NAMALWA (cell line): ENCODE measurements around the gene CREBRF.
"Not testable (repeated sequence)": the region's sequence is repeated elsewhere in the genome, so short reads cannot be mapped to it uniquely, and the experiment has no call there.

Experiments used
- DNase-seq: peaks from one replicate; pipeline ENCODE4 v3.0.0-alpha.2; 2015; ENCODE audit warnings: low spot score

The CREBRF gene

DNA sequence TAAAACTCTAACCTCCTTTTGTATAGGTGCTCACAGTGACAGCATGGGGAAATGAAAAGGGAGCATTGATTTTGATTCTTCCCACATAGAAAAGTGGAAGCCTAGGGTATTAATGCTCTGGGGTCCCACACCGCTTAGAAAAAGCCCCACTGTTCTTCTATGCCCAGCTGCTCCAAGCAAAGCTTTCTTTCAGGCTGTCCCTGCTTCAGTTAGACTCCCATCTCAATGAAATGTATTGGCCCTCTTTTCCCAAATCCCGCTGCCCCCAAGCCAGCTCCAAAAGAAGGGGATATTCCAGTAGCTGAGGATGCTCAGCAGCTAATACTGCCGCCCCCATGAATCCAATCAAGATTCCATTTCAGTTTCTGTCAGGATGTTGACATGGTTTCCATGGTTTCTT is 17.0 kb upstream of the CREBRF start:
- no peak for DNase-seq

GRCh38 chr5:173039964-173040363 is 16.2 kb upstream of the CREBRF start:
- DNase-seq, result no peak

DNA sequence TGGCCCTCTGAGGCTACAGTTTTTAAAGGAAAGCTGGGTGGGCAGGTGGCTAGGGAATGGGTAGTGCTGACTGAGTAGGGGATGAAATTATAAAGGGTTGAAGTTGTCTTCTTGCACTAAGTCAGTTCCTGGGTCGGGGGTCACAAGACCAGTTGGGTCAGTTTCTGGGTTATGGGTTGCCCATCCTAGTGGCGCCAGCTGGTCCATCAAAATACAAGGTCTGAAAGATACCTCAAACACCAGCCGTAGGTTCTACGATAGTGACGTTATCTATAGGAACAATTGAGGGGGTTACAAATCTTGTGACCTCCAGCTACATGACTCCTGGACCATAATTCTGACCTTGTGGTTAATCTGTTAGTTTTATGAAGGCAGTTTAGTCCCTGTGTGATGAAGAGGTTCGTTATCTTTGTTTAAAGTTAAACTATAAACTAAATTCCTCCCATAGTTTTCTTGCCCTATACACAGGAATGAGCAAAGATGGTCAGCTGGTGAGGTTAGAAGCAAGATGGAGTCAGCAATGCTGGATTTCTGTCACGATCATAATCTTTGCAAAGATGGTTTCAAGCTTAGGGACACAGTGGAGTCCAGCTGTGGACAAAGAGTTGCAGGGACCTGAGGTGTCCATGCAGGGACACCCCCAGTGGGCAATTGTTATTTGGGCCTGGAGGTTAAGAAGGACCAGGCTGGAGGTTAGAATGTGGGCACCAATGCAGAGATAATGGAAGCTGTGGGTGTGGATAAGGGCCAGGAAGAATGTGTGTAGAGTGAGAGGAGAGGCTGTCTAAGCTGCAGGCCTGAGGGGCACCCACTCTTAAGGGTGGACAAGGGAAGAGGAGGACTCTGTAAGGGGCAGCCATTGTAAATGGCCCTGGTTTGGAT is 14.0 kb upstream of the CREBRF start:
- DNase-seq, result no peak

- no peak for DNase-seq
Measured at GRCh38 chr5:173042763-173043107, 13.4 kb upstream of the CREBRF start.

- no peak for DNase-seq
Measured at GRCh38 chr5:173045474-173045873, 10.7 kb upstream of the CREBRF start.

DNA sequence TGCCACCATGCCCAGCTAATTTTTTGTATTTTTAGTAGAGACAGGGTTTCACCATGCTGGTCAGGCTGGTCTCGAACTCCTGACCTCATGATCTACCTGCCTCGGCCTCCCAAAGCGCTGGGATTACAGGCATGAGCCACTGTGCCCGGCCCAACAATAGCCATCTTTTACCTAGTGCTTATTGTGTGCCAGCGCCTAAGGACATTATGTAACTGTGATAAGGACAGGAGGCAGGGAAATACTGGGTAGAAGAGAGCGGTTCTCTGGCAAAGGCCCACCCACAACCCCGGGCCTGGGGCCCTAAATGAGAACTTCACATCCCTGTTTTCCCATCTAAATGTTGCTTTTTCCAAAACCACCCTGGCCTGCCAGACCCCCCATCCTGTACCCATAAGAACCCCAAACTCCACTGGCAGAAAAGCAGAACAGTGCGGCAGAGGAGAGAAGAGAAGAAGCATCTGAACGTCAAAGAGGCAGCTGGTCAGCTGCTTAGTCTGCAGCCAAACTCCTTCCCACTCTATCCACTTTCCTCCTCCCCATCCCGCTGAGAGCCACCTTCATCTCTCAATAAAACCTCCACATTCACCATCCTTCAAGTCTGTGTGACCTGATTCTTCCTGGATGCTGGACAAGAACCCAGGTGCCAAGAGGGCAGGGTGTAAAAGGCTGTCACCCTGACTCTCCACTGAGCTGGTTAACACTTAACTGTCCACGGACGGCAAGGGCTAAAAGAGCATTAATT is 8.9 kb upstream of the CREBRF start:
- not testable (repeated sequence) for DNase-seq

DNA sequence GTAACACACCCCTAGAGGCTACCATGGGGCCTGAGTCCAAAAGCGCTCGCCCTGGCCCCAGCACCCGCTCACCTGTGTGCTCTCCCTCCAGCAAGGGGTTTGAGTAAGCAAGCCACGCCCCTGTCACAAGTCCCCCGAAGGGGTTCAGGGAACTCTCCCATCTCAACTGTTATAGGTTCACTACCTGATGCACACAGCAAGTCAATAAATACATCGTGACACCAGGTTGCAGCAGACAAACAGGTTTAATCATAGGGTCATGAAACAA is 8.4 kb upstream of the CREBRF start:
- no peak for DNase-seq

DNA sequence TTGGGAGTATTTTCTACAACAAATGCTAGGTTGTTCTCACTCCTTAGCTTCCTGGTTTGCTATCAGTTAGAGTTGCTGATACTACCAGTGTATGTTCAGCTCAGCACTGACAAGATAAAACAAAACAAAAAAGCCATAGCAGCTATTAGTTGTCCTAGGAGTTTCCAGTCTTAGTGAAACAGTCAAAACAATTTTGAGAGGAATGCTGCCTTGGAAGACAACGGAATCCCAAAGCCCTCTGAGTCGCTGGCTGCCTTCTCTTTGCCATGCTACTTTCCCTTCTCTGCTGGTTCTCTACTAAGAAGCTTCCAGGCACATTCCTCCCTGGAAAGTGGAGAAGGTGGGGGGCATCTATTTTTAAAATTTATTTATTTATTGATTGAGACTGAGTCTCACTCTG is 5.4 kb upstream of the CREBRF start:
- no peak for DNase-seq

- no peak for DNase-seq
Measured at GRCh38 chr5:173051746-173052145, 4.4 kb upstream of the CREBRF start.

- DNase-seq, result no peak
Measured at GRCh38 chr5:173053041-173053440, 3.1 kb upstream of the CREBRF start.

GRCh38 chr5:173055042-173055721 is 970 bp upstream of the CREBRF start:
- no peak for DNase-seq

- no peak for DNase-seq
Measured at GRCh38 chr5:173055722-173055982, 500 bp upstream of the CREBRF start.

DNA sequence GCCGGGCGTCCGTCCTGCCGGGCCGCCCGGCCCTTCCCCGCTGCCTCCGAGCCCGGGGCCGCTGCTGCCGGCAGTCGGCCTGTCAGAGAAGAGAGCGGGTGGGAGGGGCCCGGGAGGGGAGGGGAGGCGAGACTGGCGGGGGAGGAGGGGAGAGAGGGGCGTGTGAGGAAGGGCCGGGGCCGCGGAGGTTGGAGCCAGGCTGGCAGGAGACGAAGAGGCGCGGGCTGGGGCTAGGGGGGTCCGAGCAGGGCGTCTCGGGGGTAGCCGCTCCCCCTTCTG is 570 bp downstream of the CREBRF start:
- DNase-seq, result no peak

- peak; percentile 99 for DNase-seq
Measured at GRCh38 chr5:173057062-173057924, 1.1 kb downstream of the CREBRF start.

DNA sequence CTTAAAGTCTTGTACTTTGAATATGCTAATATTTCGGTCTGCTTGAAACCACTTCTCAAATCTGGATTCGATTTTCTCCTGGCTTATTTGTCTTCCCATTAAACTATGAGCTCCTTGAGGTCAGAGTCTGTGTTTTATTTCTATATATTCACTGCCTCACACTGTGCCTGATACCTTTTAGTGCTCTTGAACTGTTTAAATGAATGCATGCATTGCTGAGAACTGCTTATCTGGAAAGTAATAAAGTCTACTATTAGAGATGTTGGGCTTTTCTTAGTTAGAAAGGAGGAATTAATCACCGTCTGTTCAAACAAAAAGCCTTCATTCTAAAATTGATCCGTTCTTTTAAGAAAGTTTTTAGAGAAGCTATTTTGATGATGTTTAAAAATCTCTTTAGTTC is 6.0 kb downstream of the CREBRF start:
- no peak for DNase-seq

DNA sequence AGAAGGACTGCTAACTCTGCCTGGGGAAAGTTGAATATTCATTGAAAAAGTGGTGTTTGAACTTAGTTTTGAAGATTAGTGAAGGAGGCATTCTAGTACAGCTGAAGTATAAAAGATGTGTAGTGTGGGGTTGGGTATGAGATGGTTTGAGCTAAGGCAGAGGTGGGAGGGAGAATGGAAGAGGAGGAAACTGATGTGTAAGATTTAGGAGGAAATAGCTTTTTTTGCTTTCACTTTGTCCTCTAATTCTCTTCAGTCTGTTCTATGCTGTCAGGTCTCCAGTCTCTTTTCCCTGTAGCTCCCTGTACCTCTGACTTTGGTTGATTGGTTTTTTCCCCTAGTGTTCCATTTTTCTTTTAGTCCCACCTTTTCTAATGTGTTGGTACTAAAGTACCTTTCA is 9.0 kb downstream of the CREBRF start:
- no peak for DNase-seq

- DNase-seq, result no peak
Measured at GRCh38 chr5:173069671-173070070, 13.5 kb downstream of the CREBRF start.

GRCh38 chr5:173075137-173075843 is 19.1 kb downstream of the CREBRF start:
- DNase-seq, result no peak

DNA sequence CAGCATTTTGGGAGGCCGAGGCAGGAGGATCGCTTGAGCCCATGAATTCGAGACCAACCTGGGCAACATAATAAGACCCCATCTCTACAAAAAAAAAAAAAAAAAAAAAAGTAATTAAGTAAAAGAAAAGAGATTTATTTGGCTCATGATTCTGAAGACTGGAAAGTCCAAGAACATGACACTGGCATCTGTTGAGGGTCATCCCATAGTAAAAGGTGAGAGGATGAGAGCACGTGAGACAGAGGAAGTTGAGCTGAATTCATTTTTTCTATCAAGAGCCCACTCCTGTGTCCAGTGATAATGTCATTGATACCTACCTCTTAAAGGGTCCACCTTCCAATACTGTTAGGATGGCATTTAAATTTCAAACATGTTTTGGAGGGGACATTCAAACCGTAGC is 19.8 kb downstream of the CREBRF start:
- no peak for DNase-seq

DNA sequence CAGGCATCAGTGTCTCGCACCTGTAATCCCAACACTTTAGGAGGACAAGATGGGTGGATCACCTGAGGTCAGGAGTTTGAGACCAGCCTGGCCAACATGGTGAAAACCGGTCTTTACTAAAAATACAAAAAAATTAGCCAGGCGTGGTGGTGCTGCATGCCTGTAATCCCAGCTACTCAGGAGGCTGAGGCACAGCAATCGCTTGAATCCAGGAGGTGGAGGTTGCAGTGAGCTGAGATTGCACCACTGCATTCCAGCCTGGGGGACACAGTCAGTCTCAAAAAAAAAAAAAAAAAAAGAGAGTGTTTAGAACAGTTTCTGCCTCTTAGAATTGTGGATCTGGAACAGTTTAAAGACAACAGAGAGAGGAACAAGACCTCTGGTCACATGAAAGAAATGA is 20.3 kb downstream of the CREBRF start:
- DNase-seq, result not testable (repeated sequence)

DNA sequence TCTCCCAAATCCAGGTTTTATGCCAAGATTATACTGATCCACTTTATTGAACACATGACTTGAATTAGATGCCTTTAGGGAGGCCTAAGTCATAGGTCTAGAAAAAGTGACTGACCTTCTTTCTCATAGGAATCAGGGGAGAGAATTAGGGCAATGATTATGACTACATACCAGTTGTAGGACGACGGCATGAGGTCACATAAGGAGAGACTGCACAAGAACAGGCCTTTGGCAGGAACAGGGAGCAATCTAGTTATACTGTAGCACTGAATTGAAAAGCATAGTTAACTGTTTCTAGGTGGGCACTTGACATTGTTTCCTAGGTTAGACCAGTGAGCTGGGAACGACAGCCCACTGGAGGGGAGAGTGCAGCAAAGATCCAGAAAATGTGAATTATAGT is 22.7 kb downstream of the CREBRF start:
- DNase-seq, result no peak

GRCh38 chr5:173089581-173089980 is 33.4 kb downstream of the CREBRF start:
- DNase-seq, result no peak
